GM08714 (cell line): Measurements from ENCODE around the gene P2RY11.

ENCODE experiments used
- H3K4me3 ChIP-seq: fragments of 200-500 bp; sonication (Bioruptor generic); 2 replicates; pipeline ENCODE4 v1.5.1; 2014; ENCODE audit warnings: mild to moderate bottlenecking, low read length, inconsistent platforms
- ZNF274 ChIP-seq: IDR thresholded peaks from 2 replicates; pipeline ENCODE4 v1.6.1; 2012; ENCODE audit warnings: mild to moderate bottlenecking, low read depth, low read length

P2RY11 gene, protein sequence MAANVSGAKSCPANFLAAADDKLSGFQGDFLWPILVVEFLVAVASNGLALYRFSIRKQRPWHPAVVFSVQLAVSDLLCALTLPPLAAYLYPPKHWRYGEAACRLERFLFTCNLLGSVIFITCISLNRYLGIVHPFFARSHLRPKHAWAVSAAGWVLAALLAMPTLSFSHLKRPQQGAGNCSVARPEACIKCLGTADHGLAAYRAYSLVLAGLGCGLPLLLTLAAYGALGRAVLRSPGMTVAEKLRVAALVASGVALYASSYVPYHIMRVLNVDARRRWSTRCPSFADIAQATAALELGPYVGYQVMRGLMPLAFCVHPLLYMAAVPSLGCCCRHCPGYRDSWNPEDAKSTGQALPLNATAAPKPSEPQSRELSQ

DNA sequence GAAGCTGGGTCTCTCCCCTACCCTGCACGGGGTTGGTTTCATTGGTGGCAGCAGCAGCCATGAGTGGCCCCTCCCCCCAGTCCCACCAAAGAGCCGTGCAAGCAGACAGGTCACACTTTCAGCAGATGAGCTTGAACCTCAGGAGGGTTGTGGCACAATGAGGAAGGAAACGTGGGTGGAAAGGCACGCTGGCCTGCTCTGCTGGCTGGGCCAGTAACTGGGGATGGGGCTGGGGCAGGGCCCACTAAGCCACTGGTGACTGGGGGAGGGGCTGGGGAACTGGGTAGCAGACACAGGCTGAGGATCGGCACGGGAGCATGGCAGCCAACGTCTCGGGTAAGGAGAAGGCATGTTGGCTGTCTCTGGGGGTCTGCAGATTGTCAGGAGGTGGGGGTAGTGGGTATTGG is at the start of gene P2RY11:
Gene P2RY11, plus strand, starts transcription at position 289 of the 407 bp plus-strand sequence. Its CDS starts 29 bp downstream, at position 318.
- no peak within 1 kb of the TSS; the same call in 1 of the 2 replicates for H3K4me3 ChIP-seq
- TF ChIP-seq ZNF274 = no peak

- H3K4me3 ChIP-seq = no peak overlapping the region
- TF ChIP-seq ZNF274 = no peak
These were observed 49.7 kb upstream of the P2RY11 start for GRCh38 chr19:10061717-10062310.

GRCh38 chr19:10068205-10068604 is 43.3 kb upstream of the P2RY11 start:
- H3K4me3 ChIP-seq = no peak overlapping the region
- no peak for TF ChIP-seq ZNF274

DNA sequence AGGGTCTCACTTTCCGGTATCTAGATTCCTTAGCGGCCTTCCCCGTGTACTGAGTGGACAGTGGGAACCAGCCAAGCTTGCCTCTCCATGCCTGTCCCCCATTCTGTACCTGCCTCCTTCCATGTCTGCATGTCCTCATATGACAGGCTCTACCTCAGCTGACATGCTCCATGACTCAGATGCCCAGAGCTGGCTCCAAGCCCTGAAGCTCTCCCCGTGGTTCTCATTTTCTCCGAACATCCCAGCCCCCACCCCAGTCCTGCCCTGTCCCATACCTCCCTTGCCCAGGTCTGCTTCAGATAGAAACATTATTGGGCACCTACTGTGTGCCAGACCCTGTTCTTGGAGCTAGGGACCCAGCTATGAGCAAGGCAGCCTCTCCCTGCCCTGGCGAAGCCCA is 42.4 kb upstream of the P2RY11 start:
- no peak for TF ChIP-seq ZNF274
- no peak overlapping the region for H3K4me3 ChIP-seq

DNA sequence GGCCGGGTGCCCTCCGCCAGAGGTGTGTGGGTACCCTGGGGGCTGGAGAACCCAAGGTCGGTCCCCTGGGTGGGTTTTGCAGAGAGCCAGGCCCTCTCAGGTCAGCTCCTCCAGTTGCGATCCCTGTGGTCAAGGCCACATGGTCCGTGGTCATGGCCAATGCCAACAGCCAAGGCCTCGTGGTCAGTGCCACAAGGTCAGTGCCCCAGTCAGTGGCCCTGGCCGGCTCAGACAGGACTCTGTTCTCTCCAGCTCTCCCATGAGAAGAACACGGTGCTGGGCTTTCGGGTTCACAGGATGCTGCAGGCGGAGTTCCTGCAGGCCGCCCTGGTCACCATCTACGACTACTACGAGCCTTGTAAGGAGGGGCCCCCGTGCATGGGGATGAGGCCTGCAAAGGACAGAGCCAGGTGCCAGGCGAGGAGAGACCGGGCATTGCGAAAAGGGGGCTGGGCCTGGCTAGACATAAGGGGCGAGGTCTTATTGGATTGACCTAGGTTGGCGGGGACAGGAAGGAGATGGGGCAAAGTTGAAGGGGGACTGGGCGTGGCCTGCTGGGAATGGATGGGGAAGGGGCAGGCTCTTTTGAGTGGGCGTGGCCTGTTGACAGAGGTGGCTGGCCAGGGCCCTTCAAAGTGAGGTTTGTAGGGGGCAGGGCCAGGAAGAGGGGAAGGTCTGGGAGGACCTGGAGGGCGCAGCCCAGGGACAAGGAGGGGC is 40.6 kb upstream of the P2RY11 start:
- TF ChIP-seq ZNF274 = no peak
- H3K4me3 ChIP-seq = no peak overlapping the region

GRCh38 chr19:10074153-10074552 is 37.3 kb upstream of the P2RY11 start:
- no peak overlapping the region for H3K4me3 ChIP-seq
- TF ChIP-seq ZNF274 = no peak

GRCh38 chr19:10076535-10076934 is 35.0 kb upstream of the P2RY11 start:
- TF ChIP-seq ZNF274 = no peak
- H3K4me3 ChIP-seq = no peak overlapping the region

DNA sequence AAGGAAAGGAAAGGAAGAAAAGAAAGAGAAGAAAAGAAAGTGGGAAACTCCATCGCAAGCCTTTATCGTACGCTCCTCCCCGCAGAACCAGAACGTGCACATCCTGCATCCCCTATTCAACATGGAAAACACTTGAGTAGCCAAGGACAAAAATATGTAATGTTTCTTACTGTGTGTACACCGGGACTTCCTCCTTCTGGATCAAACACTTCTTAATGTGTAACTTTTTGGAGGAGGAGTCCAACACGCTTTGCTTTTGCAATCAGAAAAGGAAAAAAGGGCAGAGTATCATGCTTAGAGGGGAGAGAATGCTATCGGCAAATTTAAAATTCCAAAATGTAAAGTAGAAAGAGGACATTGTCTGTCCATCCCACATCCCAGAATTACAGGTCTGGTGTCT is 33.2 kb upstream of the P2RY11 start:
- H3K4me3 ChIP-seq = no peak overlapping the region
- no peak for TF ChIP-seq ZNF274

DNA sequence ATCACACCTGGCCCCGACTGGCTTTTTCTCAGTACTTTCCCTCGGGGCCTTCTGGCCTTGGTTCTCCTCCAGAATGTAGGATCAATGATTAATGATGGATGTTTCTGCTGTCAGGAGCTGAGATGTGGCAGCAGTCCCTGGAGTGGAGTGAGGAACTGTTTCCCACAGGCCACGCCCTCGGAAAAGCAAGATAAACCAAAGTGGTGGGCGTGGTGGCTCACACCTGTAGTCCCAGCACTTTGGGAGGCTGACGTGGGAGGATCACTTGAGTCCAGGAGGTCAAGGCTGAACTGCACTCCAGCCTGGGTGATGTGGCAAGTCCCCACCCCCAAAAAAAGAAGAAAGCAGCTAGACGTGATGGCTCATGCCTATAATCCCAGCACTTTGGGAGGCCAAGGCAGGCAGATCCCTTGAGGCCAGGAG is 32.5 kb upstream of the P2RY11 start:
- no peak for TF ChIP-seq ZNF274
- no peak overlapping the region for H3K4me3 ChIP-seq

DNA sequence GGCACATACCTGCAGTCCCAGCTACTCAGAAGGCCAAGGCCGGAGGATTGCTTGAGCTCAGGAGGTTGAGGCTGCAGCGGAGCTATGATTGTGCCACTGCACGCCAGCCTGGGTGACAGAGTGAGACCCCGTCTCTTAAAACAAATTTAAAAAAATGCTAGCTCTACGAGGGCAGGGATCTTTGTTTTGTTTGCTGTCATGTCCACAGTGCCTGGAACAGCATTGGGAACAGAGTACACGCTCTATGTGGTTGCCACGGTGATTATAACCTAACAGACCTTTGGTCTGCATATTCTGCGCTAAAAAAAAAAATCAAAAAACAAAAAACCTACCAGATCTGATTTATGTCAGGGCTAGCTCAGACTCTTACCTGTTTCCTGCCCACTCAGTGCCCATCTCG is 27.6 kb upstream of the P2RY11 start:
- TF ChIP-seq ZNF274 = no peak
- H3K4me3 ChIP-seq = no peak overlapping the region

GRCh38 chr19:10084803-10085202 is 26.7 kb upstream of the P2RY11 start:
- TF ChIP-seq ZNF274 = no peak
- H3K4me3 ChIP-seq = no peak overlapping the region

- peak within 1 kb of the TSS; percentile 89 for H3K4me3 ChIP-seq
- TF ChIP-seq ZNF274 = no peak
These were observed 25.6 kb upstream of the P2RY11 start, which contains the start of gene SHFL for GRCh38 chr19:10085641-10086590. TSS of gene SHFL (plus strand) at chr19:10086317. CDS start at chr19:10086428, 111 bp downstream.

GRCh38 chr19:10086591-10087192 is 24.8 kb upstream of the P2RY11 start:
- peak overlapping the region; percentile 89 for H3K4me3 ChIP-seq
- no peak for TF ChIP-seq ZNF274
